Activated T-cell treated with anti-CD3 and anti-CD28 coated beads, Interleukin-2, amount 50 U/mL, for 72 hours (primary cell): ENCODE measurements around the gene GPR146. TPM values are rescaled to one million over a fixed set of nuclear protein-coding genes. Genes with fewer than 3 reads are reported as not detected.

ENCODE experiments used
- ATAC-seq, 2 donors: fragments of 150-1000 bp; cut with Tn5 transposase; replicated peaks in 1 of 2; 2 replicates each; pipeline ENCODE4 v1.10.0; 2021; ENCODE audit warnings: moderate library complexity in 2 of 2, mild to moderate bottlenecking in 1 of 2
- DNase-seq, 2 donors: peaks; one replicate each; pipeline ENCODE4 v3.0.0; 2021 to 2022; ENCODE audit warnings: mixed read lengths in 1 of 2
- H3K27ac Mint-ChIP-seq: one replicate; pipeline ENCODE4 v1.8.0; 2022; ENCODE audit warnings: mild to moderate bottlenecking, moderate library complexity, mixed read lengths
- H3K27me3 Mint-ChIP-seq: one replicate; pipeline ENCODE4 v1.8.0; 2022; ENCODE audit warnings: low read depth, mixed read lengths
- H3K36me3 Mint-ChIP-seq, 2 donors: one replicate each; pipeline ENCODE4 v1.8.0; 2022; ENCODE audit warnings: mixed read lengths in 2 of 2, mild to moderate bottlenecking in 1 of 2; ENCODE audit not compliant: insufficient read depth in 2 of 2
- H3K4me1 Mint-ChIP-seq: one replicate; pipeline ENCODE4 v1.8.0; 2022; ENCODE audit warnings: low read depth, mixed read lengths
- H3K4me3 Mint-ChIP-seq, 2 donors: one replicate each; pipeline ENCODE4 v1.8.0; 2022; ENCODE audit warnings: mild to moderate bottlenecking in 2 of 2, mixed read lengths in 2 of 2, moderate library complexity in 2 of 2
- H3K9me3 Mint-ChIP-seq, 2 donors: one replicate each; pipeline ENCODE4 v1.8.0; 2022; ENCODE audit warnings: mixed read lengths in 2 of 2
- total RNA-seq, 2 donors: library from RNA; stranded (reverse); gene quantifications; one replicate each; pipeline ENCODE4 v1.2.3, GENCODE V29; 2022

The GPR146 gene
- total RNA-seq, 2 donors from 2014 or later = 0.91 to 2.7 TPM

DNA sequence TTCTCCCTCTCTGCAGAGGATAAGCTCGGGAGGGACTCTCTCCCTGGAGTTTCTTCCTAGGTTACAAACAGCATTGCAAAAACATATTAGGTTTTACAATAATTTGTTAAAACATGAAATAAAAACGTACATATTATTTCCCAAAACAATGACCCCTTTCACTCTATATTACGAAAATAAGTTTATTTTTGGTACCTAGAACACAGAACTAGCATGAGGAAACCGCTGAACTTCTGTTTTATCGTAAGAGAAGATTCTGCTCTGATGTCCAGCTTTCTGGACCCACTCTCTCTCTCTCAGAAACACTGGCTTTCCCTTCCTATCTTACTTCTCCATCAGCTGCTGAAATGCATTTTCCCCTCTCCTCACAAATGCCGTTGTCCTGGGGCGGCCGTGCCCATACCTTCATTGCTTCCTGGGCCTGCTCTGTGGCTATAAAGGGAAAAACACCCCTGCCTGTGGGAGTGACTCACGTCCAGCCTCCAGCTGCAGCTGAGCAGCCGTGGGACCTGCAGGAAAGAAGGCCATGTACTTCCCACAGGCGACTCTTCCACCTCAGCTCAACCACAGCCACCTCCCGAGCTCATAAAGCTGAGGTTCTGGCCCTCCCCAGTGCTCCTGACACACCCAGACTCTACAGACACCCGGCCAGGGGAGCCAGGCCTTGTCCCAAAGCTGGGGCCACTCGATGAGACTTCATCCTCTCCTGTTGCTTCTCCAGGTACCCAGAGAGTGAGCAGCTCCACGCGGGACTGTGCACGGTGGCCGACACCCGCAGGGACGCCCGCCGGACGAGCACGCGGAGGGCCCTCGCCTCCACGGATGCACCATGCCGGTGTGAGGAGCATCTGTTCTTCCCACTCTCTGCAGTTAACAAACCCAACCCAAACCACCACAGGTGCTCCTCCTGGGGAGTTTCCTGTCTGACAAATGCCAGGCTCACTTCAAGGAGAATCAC, 46.6 kb downstream of the GPR146 start:
- H3K4me3 Mint-ChIP-seq = no peak overlapping the region
- H3K9me3 Mint-ChIP-seq = no peaks in the 10 kb centered on the region
- H3K27me3 Mint-ChIP-seq = no peaks in the 10 kb centered on the region
- H3K36me3 Mint-ChIP-seq = peaks cover 2% of the 10 kb centered on the region in 2 donors
- no peak for ATAC-seq
- no peak for DNase-seq
- H3K27ac Mint-ChIP-seq = no peak overlapping the region
- H3K4me1 Mint-ChIP-seq = peaks cover 12% of the 10 kb centered on the region

GRCh38 chr7:1091644-1092027, 47.3 kb downstream of the GPR146 start:
- no peak for DNase-seq
- H3K4me1 Mint-ChIP-seq = peaks cover 6% of the 10 kb centered on the region
- H3K27me3 Mint-ChIP-seq = no peaks in the 10 kb centered on the region
- H3K9me3 Mint-ChIP-seq = no peaks in the 10 kb centered on the region
- no peak for ATAC-seq
- peaks cover 2% of the 10 kb centered on the region in 2 donors for H3K36me3 Mint-ChIP-seq
- H3K27ac Mint-ChIP-seq = no peak overlapping the region
- H3K4me3 Mint-ChIP-seq = no peak overlapping the region

DNA sequence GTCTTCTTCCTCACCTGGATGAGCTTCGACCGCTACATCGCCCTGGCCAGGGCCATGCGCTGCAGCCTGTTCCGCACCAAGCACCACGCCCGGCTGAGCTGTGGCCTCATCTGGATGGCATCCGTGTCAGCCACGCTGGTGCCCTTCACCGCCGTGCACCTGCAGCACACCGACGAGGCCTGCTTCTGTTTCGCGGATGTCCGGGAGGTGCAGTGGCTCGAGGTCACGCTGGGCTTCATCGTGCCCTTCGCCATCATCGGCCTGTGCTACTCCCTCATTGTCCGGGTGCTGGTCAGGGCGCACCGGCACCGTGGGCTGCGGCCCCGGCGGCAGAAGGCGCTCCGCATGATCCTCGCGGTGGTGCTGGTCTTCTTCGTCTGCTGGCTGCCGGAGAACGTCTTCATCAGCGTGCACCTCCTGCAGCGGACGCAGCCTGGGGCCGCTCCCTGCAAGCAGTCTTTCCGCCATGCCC, 47.9 kb downstream of the GPR146 start:
- Mint-ChIP-seq H3K4me3 (no peak overlapping the region), H3K4me1 (peaks cover under 1% of the 10 kb centered on the region), H3K27ac (no peak overlapping the region), H3K36me3 (peaks cover 2% of the 10 kb centered on the region in 2 donors), H3K9me3 (no peaks in the 10 kb centered on the region), H3K27me3 (no peaks in the 10 kb centered on the region)
- ATAC-seq (no peak), DNase-seq (no peak)

DNA sequence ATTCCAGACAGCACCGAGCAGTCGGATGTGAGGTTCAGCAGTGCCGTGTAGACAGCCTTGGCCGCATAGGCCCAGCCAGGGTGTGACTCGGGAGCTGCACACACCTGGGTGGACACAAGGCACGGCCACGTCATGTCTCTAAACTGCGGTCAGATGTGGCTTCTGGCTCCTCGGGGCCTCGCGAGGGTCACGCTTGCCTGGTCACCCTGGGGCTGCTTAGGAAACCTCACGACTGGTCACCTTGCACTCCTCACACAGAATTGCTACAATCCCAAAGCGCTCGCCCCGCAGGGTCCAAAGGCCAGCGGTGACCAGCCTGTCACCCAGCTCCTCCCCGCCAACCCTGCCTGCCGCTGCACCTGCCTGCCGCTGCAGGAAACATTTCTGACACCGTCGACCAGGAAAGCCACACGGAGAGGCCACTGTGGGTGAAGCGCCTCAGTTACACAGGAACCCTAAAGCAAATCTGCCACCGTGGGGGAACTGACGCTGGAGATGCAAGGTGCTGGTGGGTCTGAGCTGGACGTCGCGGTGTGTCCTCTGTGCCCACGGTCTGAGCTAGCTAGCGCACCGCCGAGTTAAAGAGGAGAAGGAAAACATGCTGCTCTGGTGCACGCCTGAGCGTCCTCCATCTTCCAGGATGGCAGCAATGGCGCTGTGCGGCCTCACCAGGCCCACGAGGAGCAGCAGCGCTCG, 48.6 kb downstream of the GPR146 start:
- H3K4me3 Mint-ChIP-seq = no peak overlapping the region
- H3K9me3 Mint-ChIP-seq = no peaks in the 10 kb centered on the region
- no peaks in the 10 kb centered on the region for H3K4me1 Mint-ChIP-seq
- peaks cover 5 to 10% of the 10 kb centered on the region in 2 donors for H3K36me3 Mint-ChIP-seq
- no peak for ATAC-seq
- H3K27me3 Mint-ChIP-seq = no peaks in the 10 kb centered on the region
- H3K27ac Mint-ChIP-seq = no peak overlapping the region
- DNase-seq = no peak

- Mint-ChIP-seq H3K36me3 (peaks cover 8 to 12% of the 10 kb centered on the region in 2 donors), H3K27me3 (no peaks in the 10 kb centered on the region), H3K9me3 (no peaks in the 10 kb centered on the region), H3K4me1 (no peaks in the 10 kb centered on the region), H3K4me3 (no peak overlapping the region), H3K27ac (no peak overlapping the region)
- ATAC-seq (no peak), DNase-seq (no peak)
Observed at GRCh38 chr7:1093502-1093843, 49.1 kb downstream of the GPR146 start.

DNA sequence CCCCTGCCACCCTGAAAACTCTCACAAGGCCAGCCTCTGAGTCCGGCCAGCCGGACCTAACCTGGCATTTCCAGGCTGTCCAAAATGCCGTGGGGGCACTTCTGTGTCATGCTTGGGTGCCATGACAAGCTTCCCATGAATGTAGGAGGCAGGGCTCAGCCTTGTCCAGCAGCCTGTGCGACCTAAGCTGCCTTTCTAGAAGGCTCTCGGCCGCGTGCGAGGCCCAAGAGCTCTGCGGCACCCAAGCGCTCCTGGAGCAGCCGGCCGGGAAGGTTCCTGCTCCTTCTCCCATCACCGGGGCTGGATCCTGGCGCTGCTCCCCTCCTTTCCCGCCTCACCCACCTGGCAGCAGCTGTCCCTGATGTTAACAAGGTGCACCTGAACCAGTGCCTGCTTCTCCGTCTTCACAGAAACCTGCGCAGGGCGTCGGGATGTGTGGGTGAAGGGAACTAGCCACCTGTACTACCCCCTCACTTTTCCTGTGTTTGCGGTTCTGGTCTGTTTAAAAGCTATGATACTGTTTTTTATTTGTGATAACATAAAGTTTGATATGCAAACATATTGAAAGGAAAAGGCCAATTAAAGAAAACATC, 49.7 kb downstream of the GPR146 start:
- Mint-ChIP-seq H3K36me3 (peaks cover 8 to 12% of the 10 kb centered on the region in 2 donors), H3K9me3 (no peaks in the 10 kb centered on the region), H3K27ac (no peak overlapping the region), H3K27me3 (no peaks in the 10 kb centered on the region), H3K4me1 (no peaks in the 10 kb centered on the region), H3K4me3 (no peak overlapping the region)
- ATAC-seq (no peak), DNase-seq (no peak)

DNA sequence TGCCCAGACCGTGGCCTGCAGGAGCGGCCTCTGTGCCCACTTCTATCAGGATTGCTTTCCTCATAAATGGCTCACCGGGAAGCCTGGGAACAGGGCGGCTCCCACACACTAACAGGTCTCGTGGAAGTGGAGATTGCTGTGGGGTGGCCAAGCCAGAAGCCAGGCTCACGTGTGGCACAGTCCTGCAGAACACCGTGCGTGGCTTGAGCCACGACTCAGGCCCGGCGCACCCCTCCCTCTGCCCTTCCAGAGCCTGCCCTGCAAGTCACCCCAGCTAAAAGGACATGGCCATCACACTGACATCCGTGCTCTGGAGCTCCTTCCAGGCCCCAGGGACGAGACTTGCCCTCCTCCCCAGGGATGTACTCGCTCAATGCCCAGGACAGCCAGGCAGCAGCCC, 50.5 kb downstream of the GPR146 start:
- H3K27me3 Mint-ChIP-seq = no peaks in the 10 kb centered on the region
- no peak overlapping the region for H3K27ac Mint-ChIP-seq
- no peak for ATAC-seq
- H3K9me3 Mint-ChIP-seq = no peaks in the 10 kb centered on the region
- no peaks in the 10 kb centered on the region for H3K4me1 Mint-ChIP-seq
- H3K4me3 Mint-ChIP-seq = no peak overlapping the region
- DNase-seq = no peak
- H3K36me3 Mint-ChIP-seq = peaks cover 8 to 12% of the 10 kb centered on the region in 2 donors

DNA sequence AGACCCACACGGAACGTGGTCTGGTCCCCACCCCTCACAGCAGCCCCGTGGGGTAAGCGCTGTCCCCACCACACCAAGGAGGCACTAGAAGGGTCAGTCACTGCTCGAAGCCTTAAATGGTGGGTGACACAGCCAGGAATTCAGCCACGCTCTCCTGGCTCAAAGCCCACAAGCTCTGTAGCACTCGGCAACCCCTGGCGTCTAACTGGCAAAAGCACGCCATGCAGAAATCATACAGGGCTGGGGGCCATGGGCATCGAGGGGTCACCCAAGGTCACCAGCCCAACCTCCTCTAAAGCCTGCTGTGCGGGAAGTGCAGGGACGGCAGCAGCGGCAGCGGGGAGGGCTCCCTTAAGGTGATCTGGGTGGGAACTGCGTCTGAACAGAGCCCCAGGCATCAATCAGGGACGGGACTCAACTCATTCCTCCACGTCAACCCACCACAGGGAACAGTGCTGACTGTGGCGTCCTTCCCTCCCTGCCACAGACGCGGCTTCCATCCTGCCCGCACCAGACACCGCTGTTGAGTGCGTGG, 51.3 kb downstream of the GPR146 start:
- no peaks in the 10 kb centered on the region for H3K4me1 Mint-ChIP-seq
- peaks cover 8 to 12% of the 10 kb centered on the region in 2 donors for H3K36me3 Mint-ChIP-seq
- H3K27ac Mint-ChIP-seq = no peak overlapping the region
- ATAC-seq (no peak), DNase-seq (no peak)
- no peak overlapping the region for H3K4me3 Mint-ChIP-seq
- H3K9me3 Mint-ChIP-seq = no peaks in the 10 kb centered on the region
- no peaks in the 10 kb centered on the region for H3K27me3 Mint-ChIP-seq

GRCh38 chr7:1096156-1097119, 52.1 kb downstream of the GPR146 start:
- no peak overlapping the region for H3K27ac Mint-ChIP-seq
- no peaks in the 10 kb centered on the region for H3K9me3 Mint-ChIP-seq
- H3K36me3 Mint-ChIP-seq = peaks cover 8 to 12% of the 10 kb centered on the region in 2 donors
- H3K27me3 Mint-ChIP-seq = no peaks in the 10 kb centered on the region
- H3K4me1 Mint-ChIP-seq = no peaks in the 10 kb centered on the region
- H3K4me3 Mint-ChIP-seq = no peak overlapping the region
- DNase-seq (no peak), ATAC-seq (no peak)

DNA sequence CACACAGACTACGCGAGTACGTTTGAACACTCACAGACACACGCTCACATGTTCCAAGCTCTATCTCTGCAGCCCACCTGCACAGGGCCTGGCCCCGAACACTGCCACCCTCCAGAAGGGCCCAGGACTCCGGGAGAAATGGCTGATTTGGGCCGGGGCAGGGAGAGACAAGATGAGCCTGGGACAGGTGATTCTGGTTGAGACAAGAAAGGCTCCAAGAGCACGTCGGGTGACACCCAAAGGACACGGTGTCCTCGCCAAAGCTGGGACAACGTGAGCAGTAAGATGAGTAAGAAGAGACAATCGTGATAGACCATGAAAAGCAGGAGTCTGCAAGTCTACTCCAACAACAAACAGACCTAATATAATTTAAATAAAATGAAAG, 52.8 kb downstream of the GPR146 start:
- H3K36me3 Mint-ChIP-seq = peaks cover 6 to 10% of the 10 kb centered on the region in 2 donors
- DNase-seq = no peak
- no peak for ATAC-seq
- no peak overlapping the region for H3K4me3 Mint-ChIP-seq
- no peaks in the 10 kb centered on the region for H3K9me3 Mint-ChIP-seq
- peaks cover under 1% of the 10 kb centered on the region for H3K4me1 Mint-ChIP-seq
- no peaks in the 10 kb centered on the region for H3K27me3 Mint-ChIP-seq
- no peak overlapping the region for H3K27ac Mint-ChIP-seq

DNA sequence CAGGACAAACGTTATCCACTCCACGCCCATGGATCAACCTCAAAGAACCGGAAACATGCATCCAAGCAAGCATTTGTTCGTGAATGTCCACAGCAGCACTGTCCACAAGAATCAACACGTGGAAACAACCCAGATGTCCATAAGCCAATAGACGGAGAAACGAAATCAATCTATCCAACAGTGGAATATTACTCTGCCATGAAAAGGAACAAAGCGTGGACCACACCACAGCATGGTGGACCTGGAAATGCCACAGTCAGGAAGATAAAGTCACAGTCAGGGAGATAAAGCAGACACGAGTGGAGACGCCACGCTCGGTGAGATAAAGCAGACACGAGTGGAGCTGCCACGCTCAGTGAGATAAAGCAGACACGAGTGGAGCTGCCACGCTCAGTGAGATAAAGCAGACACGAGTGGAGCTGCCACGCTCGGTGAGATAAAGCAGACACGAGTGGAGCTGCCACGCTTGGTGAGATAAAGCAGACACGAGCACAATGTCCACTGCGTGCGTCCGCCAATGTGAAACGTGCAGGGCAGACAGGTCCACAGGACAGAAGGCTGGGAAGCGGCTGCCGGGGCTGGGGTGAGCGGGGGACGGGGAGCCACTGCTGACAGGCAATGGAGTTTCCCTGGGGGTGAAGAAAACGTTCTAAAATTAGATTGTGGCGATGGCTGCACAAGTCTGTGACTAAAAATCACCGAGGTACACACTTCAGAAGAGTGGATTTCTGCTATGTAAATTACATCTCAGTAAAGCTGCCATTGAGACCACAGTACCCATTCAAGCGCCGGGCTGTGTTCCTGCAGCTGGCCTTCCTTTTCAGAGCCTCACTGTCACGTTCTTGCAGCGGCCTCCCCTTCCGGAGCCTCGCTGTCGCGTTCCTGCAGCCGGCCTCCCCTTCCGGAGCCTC, 54.2 kb downstream of the GPR146 start:
- no peak for DNase-seq
- ATAC-seq = no peak
- no peaks in the 10 kb centered on the region for H3K27me3 Mint-ChIP-seq
- peaks cover 6 to 10% of the 10 kb centered on the region in 2 donors for H3K36me3 Mint-ChIP-seq
- H3K4me3 Mint-ChIP-seq = no peak overlapping the region
- H3K9me3 Mint-ChIP-seq = no peaks in the 10 kb centered on the region
- peaks cover 12% of the 10 kb centered on the region for H3K4me1 Mint-ChIP-seq
- H3K27ac Mint-ChIP-seq = no peak overlapping the region
